ENCODE measurements around the gene SLC35F3.
"Not testable (repeated sequence)": the region's sequence is repeated elsewhere in the genome, so short reads cannot be mapped to it uniquely, and the experiment has no call there.

The SLC35F3 gene

DNA sequence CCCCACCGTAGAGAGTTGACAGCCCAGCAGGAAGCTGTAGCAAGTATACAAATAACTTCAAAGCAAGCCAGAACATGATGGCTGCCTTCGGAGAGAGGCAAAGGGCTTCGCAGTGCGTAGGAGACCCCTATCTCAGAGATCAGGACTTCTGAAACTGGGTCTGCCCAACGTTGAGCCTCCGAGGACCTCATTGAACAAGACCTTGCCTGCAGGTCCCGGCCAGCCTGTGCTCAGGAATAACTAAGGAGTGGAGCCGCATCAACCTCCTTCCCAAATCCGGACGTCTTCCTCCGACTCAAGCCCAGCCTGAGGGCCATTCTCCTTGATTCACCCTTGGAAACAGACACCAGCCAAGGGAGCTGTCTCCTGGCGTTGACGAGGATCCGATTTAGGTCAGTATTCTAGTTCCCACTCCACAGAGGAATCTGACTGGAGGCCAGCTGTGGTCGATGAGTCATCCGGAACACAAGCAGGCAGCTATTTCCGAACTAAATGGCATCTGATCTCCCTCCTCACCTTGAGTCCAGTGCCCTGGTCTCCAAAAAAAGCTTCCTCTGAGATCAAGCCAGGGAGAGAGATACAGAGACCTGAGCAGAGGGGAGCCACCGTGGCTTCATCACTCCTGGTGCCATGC is 302.3 kb downstream of the SLC35F3 start:
- DNase-seq = no peak

GRCh38 chr1:234208351-234208750 is 303.9 kb downstream of the SLC35F3 start:
- DNase-seq = no peak

DNA sequence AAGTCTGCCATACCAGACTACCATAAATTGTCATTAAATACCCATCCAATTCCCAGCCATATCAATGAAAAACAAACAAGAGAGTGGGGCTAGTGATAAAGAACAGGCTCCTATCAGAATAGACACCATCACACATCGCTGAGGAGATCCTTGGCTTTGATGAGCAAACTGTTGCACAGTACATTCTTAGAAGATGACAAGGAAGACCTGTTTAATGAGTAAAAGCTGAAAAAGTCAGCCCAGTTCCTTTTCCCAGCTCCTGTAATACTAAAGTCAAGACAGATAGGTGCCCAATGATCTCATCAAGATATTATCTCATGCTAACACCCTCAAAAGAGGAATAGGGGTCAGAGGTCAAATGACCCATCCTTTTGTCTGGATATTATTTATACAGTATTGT is 304.3 kb downstream of the SLC35F3 start:
- DNase-seq = no peak

DNA sequence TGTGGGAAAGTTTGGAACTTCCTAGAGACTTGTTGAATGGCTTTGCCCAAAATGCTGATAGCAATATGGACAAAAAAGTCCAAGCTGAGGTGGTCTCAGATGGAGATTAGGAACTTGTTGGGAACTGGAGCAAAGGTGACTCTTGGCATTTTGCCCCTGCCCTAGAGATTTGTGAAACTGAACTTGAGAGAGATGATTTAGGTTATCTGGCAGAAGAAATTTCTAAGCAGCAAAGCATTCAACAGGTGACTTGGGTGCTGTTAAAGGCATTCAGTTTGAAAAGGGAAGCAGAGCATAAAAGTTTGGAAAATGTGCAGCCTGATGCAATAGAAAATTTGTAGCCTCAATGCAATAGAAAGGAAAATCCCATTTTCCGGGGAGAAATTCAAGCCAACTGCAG is 306.0 kb downstream of the SLC35F3 start:
- not testable (repeated sequence) for DNase-seq

GRCh38 chr1:234211855-234212254 is 307.4 kb downstream of the SLC35F3 start:
- not testable (repeated sequence) for DNase-seq

DNA sequence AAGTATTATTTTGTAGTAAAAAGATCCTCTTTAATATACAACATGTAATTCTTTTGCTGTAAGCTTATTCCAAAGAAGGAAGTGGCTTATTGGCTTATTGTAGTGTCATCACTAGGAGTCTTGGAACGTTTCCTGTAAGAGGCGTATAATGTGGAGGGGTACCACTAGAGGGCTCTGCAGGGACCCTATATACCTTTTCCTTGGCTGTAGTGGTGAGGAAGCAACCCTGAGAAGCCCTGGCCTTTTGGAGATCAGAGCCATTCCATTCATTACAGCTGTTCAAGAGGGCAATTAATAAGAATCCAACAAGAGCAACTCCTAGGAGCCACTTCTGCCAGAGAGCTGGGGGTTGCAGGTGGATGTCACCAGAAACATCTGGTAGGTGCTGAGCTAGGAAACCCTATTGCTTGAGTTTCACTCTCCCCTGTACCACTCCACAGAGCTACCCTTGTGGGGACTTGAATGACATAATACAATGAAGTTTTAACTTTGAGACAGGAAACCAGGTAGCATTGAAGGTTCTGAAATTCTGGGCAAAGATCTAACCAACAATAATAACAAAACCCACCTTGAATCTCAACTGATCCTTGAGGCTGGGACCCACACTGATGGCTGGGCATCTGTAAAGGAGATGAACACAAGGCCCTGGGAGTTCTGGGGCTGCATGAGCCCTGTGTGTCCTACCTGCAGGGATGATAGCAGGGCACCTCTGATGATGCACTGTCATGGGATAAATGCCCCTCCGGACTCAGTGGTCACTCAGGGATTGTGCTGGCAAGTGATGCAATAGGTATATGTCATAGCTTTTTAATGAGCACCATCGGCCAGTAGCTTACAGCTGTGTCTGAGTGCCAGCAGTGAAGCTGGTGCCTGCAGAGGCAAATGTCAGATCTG is 308.5 kb downstream of the SLC35F3 start:
- peak; percentile 55 for DNase-seq

DNA sequence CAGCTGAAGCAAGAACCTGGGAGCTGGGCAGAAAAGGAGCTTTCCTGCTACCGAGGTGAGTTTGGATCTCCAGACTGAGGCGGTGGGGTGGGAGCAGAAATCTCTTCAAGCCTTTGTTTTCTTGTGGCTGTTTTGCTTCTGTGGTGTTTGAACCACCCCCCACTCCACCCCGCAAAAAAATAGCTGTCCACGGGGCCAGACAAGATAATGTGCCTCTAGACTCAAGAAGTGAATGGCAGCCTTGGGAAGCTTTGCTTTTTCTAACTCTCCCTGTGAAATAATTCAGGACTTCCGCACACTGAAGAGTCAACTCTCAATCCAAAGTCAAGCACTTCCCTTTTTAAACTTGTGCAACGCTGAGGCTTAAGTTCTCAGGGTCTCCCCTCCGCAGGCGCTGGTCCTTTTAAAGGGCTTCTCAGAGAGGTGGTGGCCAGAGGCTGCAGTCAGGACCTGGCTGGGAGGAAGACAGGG is 309.2 kb downstream of the SLC35F3 start:
- no peak for DNase-seq

DNA sequence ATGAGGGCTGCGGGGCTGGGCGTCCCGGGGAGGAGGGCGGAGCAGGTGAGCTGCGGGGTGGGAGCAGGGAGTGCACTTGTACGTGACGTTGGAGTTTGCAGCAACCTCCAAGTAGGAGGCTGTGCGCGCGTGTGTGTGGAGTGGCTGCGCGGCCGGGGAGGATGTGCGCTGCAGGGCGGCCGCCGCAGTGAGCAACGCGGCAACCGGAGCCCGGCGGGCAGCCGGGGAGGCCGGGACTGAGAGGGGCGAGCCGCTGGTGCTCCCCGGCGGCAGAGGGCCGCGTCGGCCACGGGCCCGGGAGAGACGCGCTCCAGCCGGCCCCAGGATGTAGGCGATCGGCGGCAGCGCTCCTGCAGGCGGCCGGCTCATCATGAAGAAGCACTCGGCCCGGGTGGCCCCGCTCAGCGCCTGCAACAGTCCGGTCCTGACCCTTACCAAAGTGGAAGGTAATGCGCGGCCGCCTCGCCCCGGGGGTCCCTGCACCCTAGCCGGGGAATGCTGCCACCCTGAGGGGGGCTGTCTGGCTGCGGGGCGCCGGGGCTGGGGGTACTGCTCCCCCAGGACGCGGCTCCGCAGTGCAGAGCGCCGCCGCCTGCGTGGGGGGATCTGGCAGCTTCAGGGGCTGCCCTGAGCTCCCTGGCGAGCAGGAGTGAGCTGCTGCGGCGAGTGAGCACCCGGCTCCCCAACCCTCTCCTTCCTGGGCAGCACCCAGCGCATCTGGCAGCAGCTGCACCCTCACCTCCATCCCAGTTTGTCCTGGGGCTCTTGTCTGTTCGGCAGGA is 309.8 kb downstream of the SLC35F3 start:
- peak; percentile 70 for DNase-seq

GRCh38 chr1:234214911-234215892 is 310.7 kb downstream of the SLC35F3 start:
- DNase-seq = no peak

DNA sequence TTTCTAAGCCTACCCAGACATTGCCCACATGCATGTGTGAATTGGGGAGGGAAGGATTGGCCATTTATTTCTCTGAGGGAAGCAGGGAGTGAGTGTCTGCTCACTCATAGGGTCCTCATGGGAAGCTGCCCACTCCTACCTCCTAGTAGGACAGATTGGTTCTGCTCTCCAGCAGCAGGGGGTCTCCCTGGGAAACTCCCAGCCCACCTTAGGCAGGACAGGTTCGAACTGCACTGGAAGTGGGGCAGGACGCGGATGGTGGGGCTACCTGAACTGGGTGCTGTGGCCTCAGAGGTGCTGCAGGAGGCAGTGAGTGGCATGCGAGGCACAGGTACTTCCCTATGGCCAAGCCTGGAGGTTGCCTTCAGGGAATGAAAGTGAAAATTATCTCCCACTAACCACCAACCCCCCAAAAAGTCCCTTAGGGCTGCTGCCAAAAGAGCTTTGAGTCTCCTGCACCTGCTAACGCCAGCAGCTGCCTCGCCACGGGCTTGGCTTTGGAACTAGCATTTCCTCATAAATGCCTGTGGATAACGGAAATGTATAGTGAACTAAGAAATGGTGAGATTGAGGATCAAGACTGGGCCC is 311.7 kb downstream of the SLC35F3 start:
- DNase-seq = no peak

DNA sequence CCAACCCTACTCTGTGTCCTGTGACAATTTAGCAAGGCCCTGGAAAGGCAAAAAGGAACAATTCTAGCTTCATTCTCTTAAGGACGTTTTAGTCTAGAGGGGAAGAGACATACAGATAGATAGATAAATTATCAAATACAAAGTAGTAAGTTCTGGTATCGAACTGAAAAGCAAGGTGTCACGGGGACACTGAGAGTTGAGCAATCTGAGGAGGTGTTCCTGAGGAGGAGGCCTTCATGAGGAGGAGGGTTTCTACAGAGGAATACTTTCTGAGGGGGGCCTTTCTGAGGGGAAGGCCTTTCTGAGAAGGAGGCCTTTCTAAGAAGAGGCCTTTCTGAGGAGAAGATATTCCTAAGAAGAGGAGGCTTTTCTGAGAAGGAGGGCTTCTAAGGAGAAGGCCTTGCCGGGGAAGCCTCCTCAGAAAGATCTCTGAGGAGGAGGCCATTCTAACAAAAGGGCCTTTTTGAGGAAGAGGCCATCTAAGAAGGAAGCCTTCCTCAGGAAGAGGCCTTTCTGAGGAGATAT is 312.9 kb downstream of the SLC35F3 start:
- no peak for DNase-seq

DNA sequence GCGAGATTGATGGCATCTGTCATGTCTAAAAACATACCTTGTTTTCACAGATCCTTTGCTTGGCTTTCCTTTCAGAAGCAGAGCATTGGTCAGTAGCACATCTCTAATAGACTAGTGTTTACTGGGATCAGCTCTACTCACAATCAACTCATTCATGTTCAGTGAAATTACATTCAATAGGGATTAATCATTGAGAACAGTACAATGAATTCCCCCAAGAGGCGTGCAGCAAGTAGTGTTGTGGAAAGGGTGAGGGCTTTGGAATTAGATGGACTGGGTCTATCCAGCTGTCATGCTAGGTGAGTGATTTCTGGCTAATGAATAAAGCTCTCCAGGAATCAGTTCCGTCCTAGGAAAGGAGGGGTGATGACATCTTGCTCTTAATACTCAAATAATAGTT is 313.6 kb downstream of the SLC35F3 start:
- no peak for DNase-seq

- DNase-seq = no peak
Measured at GRCh38 chr1:234219711-234220110, 315.2 kb downstream of the SLC35F3 start.

DNA sequence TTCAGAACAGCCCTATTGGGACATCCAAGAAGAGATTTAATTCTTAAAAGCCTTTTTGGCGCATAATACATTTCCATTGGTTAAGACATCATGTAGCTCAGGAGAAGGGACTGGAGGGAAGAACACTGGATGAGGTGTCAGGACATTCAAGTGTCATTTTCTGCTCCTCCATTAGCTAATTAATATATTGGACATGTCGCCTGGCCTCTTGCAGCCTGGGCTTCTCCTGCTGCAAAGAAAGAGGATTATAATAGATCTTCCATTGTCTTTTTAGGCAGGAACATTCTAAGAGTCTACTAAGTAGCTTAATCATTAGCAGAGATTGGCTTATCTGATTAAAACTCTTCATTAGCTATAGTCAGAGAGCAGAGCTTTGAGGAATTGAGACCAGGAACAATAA is 317.1 kb downstream of the SLC35F3 start:
- no peak for DNase-seq

DNA sequence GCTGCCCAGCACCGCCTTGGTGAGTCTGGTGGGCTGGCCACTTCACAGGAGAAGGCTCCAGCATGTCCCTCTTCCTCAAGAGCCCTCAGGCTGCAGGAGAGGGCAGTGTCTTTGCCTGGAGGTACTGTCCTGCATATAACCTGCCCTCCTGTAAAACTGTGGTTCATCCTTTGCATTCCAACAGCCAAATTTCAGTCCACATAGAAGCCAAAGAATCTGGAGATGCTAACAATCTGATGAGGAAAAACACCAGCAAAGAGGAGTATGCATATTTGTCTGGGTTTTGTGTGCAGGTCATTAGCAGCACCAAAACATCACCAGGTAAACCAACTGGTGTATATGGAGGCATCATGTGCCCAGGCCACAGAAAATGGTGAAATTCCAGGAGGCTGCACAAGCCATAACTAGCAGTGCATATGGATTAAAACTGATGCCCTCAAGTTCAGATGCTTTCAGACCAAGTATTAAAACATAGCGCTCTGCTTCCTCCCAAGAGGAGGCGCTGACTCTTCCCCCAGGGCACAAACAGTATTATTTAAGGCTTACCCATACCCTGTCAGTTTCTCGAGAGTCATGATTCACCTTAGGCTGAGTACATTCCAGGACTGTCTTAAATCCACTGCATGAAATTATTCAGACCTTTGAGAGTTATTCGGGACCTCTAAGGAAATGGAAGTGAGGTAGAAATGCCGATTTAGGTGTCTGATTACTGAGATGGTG is 318.2 kb downstream of the SLC35F3 start:
- DNase-seq = no peak

GRCh38 chr1:234226113-234226818 is 321.8 kb downstream of the SLC35F3 start:
- DNase-seq = no peak

DNA sequence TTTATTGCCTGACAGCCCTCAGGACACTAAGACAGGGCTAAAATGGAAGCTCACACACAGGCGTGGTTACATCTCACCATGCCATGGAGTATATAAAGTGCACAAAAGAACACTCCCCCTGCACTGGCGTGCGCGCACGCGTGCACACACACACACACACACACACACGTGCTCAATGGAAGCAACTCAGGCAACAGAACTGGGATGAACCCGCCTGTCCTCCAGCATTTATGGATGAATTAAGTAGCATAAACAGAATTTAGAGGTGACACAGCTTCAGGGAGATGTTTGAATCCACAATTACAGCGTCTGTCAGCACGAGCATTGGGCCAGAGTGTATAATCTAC is 322.3 kb downstream of the SLC35F3 start:
- DNase-seq = no peak

DNA sequence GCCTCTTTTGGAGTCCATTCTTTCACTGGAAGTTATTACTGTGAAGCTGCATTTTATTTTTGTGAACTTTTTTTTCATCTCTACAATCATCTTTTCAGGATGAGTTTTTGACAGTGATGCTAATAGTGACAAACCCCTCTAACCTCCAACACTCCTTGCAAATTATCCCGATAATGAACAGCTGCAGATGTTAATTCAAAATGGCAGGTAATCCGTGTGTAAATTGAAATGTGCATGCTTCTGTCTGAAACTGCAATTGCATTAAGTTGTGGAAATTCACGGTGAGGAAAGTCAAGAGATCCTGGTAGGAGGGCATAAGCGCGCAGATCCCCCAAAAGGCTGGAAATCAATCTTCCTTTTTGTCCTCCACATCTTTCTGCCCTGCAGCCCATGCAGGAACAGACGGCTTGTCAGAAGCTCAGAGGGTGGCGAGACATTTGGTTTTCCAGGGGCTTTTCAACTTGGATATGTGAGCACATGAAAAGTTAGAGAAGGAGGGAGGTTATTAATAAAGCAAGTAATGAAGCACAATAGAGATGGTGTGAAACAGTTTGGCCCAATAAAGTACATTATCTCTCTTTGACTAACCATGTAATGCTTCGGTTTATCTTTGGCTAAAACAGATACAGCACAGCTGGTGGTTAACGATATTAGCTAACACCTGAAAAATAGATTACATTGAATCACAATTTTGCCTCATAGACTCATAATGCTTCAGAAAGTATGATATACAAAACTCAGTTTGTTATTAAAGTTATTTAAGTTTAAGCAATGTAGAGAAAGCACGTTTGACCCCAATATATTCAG is 325.3 kb downstream of the SLC35F3 start:
- DNase-seq = no peak

- DNase-seq = peak; percentile 9
Measured at GRCh38 chr1:234230414-234230862, 326.0 kb downstream of the SLC35F3 start.

Measured in CD4-positive, alpha-beta T cell treated with Interleukin-17A for 4 hours (primary cell).